HepG2 (cell line): ENCODE measurements around the gene PHF21B. TPM values are rescaled to one million over a fixed set of nuclear protein-coding genes. Genes with fewer than 3 reads are reported as not detected.
A peak's percentile ranks its signal among the peaks of the same experiment; 100 is the strongest.

Experiments used
- CAMTA2 ChIP-seq: sonication (generic); formaldehyde crosslinking; IDR thresholded peaks from 2 replicates; pipeline ENCODE4 v1.4.0; 2020; ENCODE audit warnings: mild to moderate bottlenecking, missing genetic modification reagents, borderline replicate concordance
- HNRNPUL1 ChIP-seq: fragments of 200-400 bp; formaldehyde crosslinking; IDR thresholded peaks from 2 replicates; pipeline ENCODE4 v1.6.1; 2017; ENCODE audit warnings: low read depth, mild to moderate bottlenecking, low read length, moderate library complexity
- ZC3H4 ChIP-seq: sonication (generic); formaldehyde crosslinking; IDR thresholded peaks from 2 replicates; pipeline ENCODE4 v1.4.0; 2020; ENCODE audit warnings: missing genetic modification reagents, borderline replicate concordance
- ZNF335 ChIP-seq: sonication (generic); formaldehyde crosslinking; IDR thresholded peaks from 2 replicates; pipeline ENCODE4 v1.4.0; 2020; ENCODE audit warnings: missing genetic modification reagents
- ZNF367 ChIP-seq: sonication (generic); formaldehyde crosslinking; IDR thresholded peaks from 2 replicates; pipeline ENCODE4 v1.4.0; 2020; ENCODE audit warnings: missing genetic modification reagents, borderline replicate concordance
- ZNF549 ChIP-seq: sonication (generic); formaldehyde crosslinking; IDR thresholded peaks from 2 replicates; pipeline ENCODE4 v1.5.0; 2020; ENCODE audit warnings: missing genetic modification reagents
- ZNF792 ChIP-seq: IDR thresholded peaks from 2 replicates; pipeline ENCODE4 v1.6.1; 2016
- polyA plus RNA-seq, 8 experiments: library from polyadenylated mRNA; depleted of rRNA in 3 of 8; stranded (reverse) in 7 of 8; unstranded in 1 of 8; fragments of >200 nt; fragmentation: Illumina TruSeq in 4 of 8; extraction: Trizol in 4 of 8; gene quantifications; 2 replicates each; pipeline versions ENCODE4 v1.2.1 to v1.2.3, GENCODE V29; 2011 to 2016; ENCODE audit warnings: low read depth in 4 of 8, missing spikeins in 1 of 8, mixed read lengths in 1 of 8; ENCODE audit not compliant: insufficient read depth in 1 of 8
- total RNA-seq, 5 experiments: library from RNA; depleted of rRNA; stranded (reverse); fragments of >200 nt; fragmentation: Illumina TruSeq; extraction: Trizol; gene quantifications; 2 replicates each; pipeline ENCODE4 v1.2.3, GENCODE V29; 2016; ENCODE audit warnings: low read depth in 1 of 5
- TF ChIP-seq, protein P1 (sequence below): sonication (generic); formaldehyde crosslinking; IDR thresholded peaks from 2 replicates; pipeline ENCODE4 v1.8.0; 2022; ENCODE audit warnings: low read depth, missing genetic modification reagents
- TF ChIP-seq, protein P2 (sequence below): sonication (generic); formaldehyde crosslinking; IDR thresholded peaks from 2 replicates; pipeline ENCODE4 v1.5.1; 2020; ENCODE audit warnings: missing genetic modification reagents, mild to moderate bottlenecking, borderline replicate concordance
- TF ChIP-seq, protein P3 (sequence below): IDR thresholded peaks from 2 replicates; pipeline ENCODE4 v1.6.1; 2016; ENCODE audit warnings: low read depth, control low read depth
- TF ChIP-seq, protein P4 (sequence below): sonication (generic); formaldehyde crosslinking; IDR thresholded peaks from 2 replicates; pipeline ENCODE4 v1.8.1; 2023; ENCODE audit warnings: mild to moderate bottlenecking, inconsistent platforms, moderate library complexity, missing genetic modification reagents, borderline replicate concordance
- TF ChIP-seq, protein P5 (sequence below): sonication (generic); formaldehyde crosslinking; IDR thresholded peaks from 2 replicates; pipeline ENCODE4 v1.4.0; 2020; ENCODE audit warnings: missing genetic modification reagents
- TF ChIP-seq, protein P6 (sequence below): sonication (generic); formaldehyde crosslinking; IDR thresholded peaks from 2 replicates; pipeline ENCODE4 v1.8.0; 2022; ENCODE audit warnings: missing genetic modification reagents, mild to moderate bottlenecking, moderate library complexity, borderline replicate concordance

The PHF21B gene
- total and polyA plus RNA-seq, 2 of the 13 experiments (the other 11 are each of a cell fraction or from before 2014, with no cell fraction given) = not detected

DNA sequence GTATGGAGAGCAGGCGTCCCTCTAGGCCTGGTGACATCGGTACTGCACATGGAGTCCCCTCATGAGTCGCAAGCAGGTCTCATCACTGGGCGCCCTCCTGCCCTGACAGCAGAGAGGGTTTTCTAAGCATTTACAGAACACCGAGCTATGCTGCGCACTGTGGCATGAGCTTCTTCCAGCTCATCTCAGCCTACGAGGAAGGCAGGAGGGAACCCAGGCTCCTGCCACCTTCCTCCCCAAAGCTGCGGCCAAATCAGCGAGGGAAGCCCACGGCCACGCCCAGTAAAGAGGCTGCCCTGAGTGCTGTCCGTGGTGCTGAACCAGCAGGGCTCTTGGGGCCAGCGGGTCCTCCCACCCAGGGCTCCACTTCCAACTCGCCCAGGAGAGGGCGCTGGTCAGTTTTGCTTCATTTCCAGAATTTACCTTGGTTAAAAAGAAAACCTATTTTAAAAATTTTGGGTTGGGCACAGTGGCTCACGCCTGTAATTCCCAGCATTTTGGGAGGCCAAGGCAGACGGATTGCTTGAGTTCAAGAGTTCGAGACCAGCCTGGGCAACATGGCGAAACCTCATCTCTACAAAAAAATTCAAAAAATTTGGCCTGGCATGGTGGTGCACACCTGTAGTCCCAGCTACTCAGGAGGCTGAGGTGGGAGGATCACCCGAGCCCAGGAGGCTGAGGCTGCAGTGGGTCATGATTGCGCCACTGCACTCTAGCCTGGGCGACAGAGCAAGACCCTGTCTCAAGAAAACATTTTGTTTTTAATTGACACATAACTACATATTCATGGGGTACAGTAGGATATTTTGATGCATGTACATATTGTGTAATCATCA lies 34.2 kb downstream of the PHF21B start (continued):
- TF ChIP-seq, protein P1, sequence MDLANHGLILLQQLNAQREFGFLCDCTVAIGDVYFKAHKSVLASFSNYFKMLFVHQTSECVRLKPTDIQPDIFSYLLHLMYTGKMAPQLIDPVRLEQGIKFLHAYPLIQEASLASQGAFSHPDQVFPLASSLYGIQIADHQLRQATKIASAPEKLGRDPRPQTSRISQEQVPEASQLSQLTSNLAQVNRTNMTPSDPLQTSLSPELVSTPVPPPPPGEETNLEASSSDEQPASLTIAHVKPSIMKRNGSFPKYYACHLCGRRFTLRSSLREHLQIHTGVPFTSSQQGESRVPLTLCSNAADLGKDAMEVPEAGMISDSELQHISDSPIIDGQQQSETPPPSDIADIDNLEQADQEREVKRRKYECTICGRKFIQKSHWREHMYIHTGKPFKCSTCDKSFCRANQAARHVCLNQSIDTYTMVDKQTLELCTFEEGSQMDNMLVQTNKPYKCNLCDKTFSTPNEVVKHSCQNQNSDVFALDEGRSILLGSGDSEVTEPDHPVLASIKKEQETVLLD (CRISPR knock-in tag) = 0 out of 2 replicates have a peak, but pooled peaks have one; percentile 22
- TF ChIP-seq HNRNPUL1 = no peak
- peak; percentile 88 for TF ChIP-seq ZNF335 (CRISPR knock-in tag)
- TF ChIP-seq, protein P2, sequence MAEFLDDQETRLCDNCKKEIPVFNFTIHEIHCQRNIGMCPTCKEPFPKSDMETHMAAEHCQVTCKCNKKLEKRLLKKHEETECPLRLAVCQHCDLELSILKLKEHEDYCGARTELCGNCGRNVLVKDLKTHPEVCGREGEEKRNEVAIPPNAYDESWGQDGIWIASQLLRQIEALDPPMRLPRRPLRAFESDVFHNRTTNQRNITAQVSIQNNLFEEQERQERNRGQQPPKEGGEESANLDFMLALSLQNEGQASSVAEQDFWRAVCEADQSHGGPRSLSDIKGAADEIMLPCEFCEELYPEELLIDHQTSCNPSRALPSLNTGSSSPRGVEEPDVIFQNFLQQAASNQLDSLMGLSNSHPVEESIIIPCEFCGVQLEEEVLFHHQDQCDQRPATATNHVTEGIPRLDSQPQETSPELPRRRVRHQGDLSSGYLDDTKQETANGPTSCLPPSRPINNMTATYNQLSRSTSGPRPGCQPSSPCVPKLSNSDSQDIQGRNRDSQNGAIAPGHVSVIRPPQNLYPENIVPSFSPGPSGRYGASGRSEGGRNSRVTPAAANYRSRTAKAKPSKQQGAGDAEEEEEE (CRISPR knock-in tag) = peak; percentile 93
- peak; percentile 76; the same call in 1 of the 2 replicates for TF ChIP-seq ZNF367 (CRISPR knock-in tag)
- TF ChIP-seq, protein P3, sequence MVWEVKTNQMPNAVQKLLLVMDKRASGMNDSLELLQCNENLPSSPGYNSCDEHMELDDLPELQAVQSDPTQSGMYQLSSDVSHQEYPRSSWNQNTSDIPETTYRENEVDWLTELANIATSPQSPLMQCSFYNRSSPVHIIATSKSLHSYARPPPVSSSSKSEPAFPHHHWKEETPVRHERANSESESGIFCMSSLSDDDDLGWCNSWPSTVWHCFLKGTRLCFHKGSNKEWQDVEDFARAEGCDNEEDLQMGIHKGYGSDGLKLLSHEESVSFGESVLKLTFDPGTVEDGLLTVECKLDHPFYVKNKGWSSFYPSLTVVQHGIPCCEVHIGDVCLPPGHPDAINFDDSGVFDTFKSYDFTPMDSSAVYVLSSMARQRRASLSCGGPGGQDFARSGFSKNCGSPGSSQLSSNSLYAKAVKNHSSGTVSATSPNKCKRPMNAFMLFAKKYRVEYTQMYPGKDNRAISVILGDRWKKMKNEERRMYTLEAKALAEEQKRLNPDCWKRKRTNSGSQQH (CRISPR knock-in tag) = peak; percentile 94
- TF ChIP-seq, protein P4, sequence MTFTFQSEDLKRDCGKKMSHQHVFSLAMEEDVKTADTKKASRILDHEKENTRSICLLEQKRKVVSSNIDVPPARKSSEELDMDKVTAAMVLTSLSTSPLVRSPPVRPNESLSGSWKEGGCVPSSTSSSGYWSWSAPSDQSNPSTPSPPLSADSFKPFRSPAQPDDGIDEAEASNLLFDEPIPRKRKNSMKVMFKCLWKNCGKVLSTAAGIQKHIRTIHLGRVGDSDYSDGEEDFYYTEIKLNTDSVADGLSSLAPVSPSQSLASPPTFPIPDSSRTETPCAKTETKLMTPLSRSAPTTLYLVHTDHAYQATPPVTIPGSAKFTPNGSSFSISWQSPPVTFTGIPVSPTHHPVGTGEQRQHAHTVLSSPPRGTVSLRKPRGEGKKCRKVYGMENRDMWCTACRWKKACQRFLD (CRISPR knock-in tag) = peak; percentile 85; the same call in 1 of the 2 replicates
- no peak for TF ChIP-seq CAMTA2 (CRISPR knock-in tag)
- TF ChIP-seq, protein P5, sequence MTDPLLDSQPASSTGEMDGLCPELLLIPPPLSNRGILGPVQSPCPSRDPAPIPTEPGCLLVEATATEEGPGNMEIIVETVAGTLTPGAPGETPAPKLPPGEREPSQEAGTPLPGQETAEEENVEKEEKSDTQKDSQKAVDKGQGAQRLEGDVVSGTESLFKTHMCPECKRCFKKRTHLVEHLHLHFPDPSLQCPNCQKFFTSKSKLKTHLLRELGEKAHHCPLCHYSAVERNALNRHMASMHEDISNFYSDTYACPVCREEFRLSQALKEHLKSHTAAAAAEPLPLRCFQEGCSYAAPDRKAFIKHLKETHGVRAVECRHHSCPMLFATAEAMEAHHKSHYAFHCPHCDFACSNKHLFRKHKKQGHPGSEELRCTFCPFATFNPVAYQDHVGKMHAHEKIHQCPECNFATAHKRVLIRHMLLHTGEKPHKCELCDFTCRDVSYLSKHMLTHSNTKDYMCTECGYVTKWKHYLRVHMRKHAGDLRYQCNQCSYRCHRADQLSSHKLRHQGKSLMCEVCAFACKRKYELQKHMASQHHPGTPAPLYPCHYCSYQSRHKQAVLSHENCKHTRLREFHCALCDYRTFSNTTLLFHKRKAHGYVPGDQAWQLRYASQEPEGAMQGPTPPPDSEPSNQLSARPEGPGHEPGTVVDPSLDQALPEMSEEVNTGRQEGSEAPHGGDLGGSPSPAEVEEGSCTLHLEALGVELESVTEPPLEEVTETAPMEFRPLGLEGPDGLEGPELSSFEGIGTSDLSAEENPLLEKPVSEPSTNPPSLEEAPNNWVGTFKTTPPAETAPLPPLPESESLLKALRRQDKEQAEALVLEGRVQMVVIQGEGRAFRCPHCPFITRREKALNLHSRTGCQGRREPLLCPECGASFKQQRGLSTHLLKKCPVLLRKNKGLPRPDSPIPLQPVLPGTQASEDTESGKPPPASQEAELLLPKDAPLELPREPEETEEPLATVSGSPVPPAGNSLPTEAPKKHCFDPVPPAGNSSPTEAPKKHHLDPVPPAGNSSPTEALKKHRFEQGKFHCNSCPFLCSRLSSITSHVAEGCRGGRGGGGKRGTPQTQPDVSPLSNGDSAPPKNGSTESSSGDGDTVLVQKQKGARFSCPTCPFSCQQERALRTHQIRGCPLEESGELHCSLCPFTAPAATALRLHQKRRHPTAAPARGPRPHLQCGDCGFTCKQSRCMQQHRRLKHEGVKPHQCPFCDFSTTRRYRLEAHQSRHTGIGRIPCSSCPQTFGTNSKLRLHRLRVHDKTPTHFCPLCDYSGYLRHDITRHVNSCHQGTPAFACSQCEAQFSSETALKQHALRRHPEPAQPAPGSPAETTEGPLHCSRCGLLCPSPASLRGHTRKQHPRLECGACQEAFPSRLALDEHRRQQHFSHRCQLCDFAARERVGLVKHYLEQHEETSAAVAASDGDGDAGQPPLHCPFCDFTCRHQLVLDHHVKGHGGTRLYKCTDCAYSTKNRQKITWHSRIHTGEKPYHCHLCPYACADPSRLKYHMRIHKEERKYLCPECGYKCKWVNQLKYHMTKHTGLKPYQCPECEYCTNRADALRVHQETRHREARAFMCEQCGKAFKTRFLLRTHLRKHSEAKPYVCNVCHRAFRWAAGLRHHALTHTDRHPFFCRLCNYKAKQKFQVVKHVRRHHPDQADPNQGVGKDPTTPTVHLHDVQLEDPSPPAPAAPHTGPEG (CRISPR knock-in tag) = peak; percentile 85
- TF ChIP-seq, protein P6, sequence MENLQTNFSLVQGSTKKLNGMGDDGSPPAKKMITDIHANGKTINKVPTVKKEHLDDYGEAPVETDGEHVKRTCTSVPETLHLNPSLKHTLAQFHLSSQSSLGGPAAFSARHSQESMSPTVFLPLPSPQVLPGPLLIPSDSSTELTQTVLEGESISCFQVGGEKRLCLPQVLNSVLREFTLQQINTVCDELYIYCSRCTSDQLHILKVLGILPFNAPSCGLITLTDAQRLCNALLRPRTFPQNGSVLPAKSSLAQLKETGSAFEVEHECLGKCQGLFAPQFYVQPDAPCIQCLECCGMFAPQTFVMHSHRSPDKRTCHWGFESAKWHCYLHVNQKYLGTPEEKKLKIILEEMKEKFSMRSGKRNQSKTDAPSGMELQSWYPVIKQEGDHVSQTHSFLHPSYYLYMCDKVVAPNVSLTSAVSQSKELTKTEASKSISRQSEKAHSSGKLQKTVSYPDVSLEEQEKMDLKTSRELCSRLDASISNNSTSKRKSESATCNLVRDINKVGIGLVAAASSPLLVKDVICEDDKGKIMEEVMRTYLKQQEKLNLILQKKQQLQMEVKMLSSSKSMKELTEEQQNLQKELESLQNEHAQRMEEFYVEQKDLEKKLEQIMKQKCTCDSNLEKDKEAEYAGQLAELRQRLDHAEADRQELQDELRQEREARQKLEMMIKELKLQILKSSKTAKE (CRISPR knock-in tag) = no peak
- TF ChIP-seq ZNF549 (CRISPR knock-in tag) = no peak
- no peak for TF ChIP-seq ZC3H4
- peak; percentile 97 for TF ChIP-seq ZNF792 (CRISPR knock-in tag)
